ENCODE data around the gene BACE2. TPM values are rescaled to one million over a fixed set of nuclear protein-coding genes. Genes with fewer than 3 reads are reported as not detected.

Gene BACE2
- total and polyA plus RNA-seq, 2 donors (not counting 1 experiment from before 2014, with no cell fraction given), result 18.4 to 40.8 TPM

DNA sequence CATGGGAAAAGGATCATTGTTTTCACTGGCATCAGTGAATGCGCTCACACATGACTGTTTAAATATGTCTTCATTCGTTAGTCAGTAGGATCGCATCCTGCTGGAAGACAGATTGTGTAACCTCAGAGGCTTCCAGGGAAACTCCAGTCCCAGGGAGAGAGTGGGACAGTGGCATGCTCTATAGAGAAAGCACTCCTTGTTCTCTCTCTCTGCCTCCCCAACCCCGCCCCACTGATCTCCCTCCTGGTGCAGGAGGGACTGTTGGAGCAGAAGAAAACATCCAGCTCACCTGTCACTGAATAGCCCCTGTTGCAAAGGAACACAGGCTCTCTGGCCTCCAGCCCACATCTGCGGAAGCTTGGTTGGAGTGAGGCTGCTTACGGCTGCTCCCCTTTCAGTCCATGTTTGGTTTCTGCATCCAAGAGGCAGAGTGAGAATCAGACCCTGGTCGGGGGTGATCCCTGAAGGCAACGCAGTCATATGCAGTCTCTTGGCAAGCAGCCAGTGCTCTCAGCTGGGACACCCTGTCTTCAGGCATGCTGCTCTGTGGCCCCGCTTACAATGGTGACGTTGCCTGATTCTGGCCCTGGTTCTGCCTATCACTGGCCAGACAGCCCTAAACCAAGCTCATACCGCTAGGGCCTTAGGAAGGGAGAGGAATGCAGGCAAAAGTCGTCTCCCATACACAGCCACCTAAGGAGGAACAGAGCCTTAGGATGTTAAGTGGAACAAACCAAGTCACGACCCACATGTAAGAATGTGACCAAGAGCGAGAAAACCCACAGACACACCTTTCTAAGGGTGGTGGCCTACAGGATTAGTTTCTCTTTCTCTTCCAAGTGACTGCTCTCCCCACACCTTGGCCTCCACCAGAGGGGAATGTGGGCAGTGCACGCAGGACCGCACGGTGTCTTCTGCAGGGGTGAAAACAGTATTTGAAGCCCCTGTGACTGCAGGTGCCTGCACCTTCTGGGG, 39.7 kb downstream of the BACE2 start:
- no peak overlapping the region for H2AFZ ChIP-seq (ENCODE audit: insufficient read depth, low read depth, low read length, poor library complexity, severe bottlenecking)
- Mint-ChIP-seq H3K27ac (no peak overlapping the region), H3K4me1 (peaks cover 7% of the 10 kb centered on the region), H3K27me3 (no peaks in the 10 kb centered on the region), H3K9me3 (ENCODE audit: insufficient read depth) (no peaks in the 10 kb centered on the region), H3K4me3 (no peak overlapping the region)
- 82% methylated on average over 7 of the region's 17 CpGs for WGBS (ENCODE audit: insufficient coverage)
- ATAC-seq (ENCODE audit: low read depth), result no peak
- peaks cover 0 to 4% of the 10 kb centered on the region in 2 experiments for H3K36me3 ChIP-seq (replicated peaks in 1 of 2; ENCODE audit: control extremely low read depth in 1 of 2, control insufficient read depth in 1 of 2, extremely low read depth in 1 of 2, insufficient read depth in 2 of 2, low read length in 1 of 2)
- no peak for DNase-seq
- no peaks in the 10 kb centered on the region for H3K79me2 ChIP-seq (ENCODE audit: control insufficient read depth, insufficient read depth, low read length)
- ChIA-PET CTCF (interaction anchor here (2.3 kb wide), 1 partner anchor 37 kb away, joined by 8 read pairs; no protein-coding TSS in a partner anchor), POLR2A (no interaction called here)
- no peaks in the 10 kb centered on the region for H4K20me1 ChIP-seq (ENCODE audit: control insufficient read depth, insufficient read depth, low read length, poor library complexity, severe bottlenecking)
- no peak overlapping the region for H3K27ac ChIP-seq (ENCODE audit: low read length in 2 of 2)
- no peak overlapping the region for H3K4me2 ChIP-seq (replicated peaks; ENCODE audit: low read depth, low read length, poor library complexity, severe bottlenecking)
- TF ChIP-seq, protein P1, sequence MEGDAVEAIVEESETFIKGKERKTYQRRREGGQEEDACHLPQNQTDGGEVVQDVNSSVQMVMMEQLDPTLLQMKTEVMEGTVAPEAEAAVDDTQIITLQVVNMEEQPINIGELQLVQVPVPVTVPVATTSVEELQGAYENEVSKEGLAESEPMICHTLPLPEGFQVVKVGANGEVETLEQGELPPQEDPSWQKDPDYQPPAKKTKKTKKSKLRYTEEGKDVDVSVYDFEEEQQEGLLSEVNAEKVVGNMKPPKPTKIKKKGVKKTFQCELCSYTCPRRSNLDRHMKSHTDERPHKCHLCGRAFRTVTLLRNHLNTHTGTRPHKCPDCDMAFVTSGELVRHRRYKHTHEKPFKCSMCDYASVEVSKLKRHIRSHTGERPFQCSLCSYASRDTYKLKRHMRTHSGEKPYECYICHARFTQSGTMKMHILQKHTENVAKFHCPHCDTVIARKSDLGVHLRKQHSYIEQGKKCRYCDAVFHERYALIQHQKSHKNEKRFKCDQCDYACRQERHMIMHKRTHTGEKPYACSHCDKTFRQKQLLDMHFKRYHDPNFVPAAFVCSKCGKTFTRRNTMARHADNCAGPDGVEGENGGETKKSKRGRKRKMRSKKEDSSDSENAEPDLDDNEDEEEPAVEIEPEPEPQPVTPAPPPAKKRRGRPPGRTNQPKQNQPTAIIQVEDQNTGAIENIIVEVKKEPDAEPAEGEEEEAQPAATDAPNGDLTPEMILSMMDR (IDR thresholded peaks at IDR 0.05), result no peak
- no peak for TF ChIP-seq EZH2 (IDR thresholded peaks at IDR 0.05; ENCODE audit: borderline replicate concordance, insufficient read depth, low read depth, low read length, poor library complexity, severe bottlenecking)
- H3K4me1 ChIP-seq (ENCODE audit: control insufficient read depth in 2 of 2, insufficient read depth in 2 of 2, low read length in 2 of 2), result peaks cover 0 to 5% of the 10 kb centered on the region in 2 donors
- H3K4me3 ChIP-seq (ENCODE audit: control extremely low read depth in 1 of 5, extremely low read depth in 1 of 5, insufficient read depth in 1 of 5, low read depth in 2 of 5, low read length in 4 of 5), result no peak overlapping the region
- no peak overlapping the region for H3K9ac ChIP-seq (ENCODE audit: low read length)
- no peaks in the 10 kb centered on the region for H3K27me3 ChIP-seq (replicated peaks in 1 of 4; ENCODE audit: control extremely low read depth in 1 of 4, control insufficient read depth in 3 of 4, insufficient read depth in 4 of 4, low read length in 3 of 4)
- intact Hi-C loops (cut with micrococcal nuclease), result no loop called here
- no peaks in the 10 kb centered on the region for H3K9me3 ChIP-seq (ENCODE audit: control extremely low read depth in 1 of 3, control insufficient read depth in 2 of 3, insufficient read depth in 1 of 3, low read length in 2 of 3)

DNA sequence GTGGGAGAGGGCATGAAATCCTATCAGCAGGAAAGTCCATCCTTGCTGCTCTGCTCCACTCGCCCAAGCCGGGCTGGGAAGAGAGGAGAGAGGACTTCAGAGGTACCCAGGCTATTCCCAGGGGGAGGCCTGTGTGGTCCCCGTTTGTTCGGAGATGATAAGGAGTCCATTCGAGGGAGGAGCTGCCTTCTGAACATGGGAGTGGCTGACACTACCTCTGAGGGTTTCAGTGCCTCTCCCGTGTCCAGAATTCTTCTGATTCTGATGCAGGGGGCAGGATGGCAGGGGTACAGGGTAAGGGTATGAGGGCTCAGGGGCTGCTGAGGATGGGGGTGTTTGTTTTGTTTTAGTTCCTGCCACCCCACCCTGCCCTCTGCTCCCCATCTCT, 40.4 kb downstream of the BACE2 start:
- H3K4me1 ChIP-seq (ENCODE audit: control insufficient read depth in 2 of 2, insufficient read depth in 2 of 2, low read length in 2 of 2), result peaks cover 0 to 5% of the 10 kb centered on the region in 2 donors
- DNase-seq (no peak), ATAC-seq (ENCODE audit: low read depth) (no peak)
- ChIA-PET POLR2A (no interaction called here), CTCF (interaction anchor here (2.3 kb wide), 1 partner anchor 38 kb away, joined by 8 read pairs; no protein-coding TSS in a partner anchor)
- no peak for TF ChIP-seq EZH2 (IDR thresholded peaks at IDR 0.05; ENCODE audit: borderline replicate concordance, insufficient read depth, low read depth, low read length, poor library complexity, severe bottlenecking)
- TF ChIP-seq, protein P1 (IDR thresholded peaks at IDR 0.05), result no peak
- Mint-ChIP-seq H3K27me3 (no peaks in the 10 kb centered on the region), H3K4me3 (no peak overlapping the region), H3K4me1 (peaks cover 7% of the 10 kb centered on the region), H3K9me3 (ENCODE audit: insufficient read depth) (no peaks in the 10 kb centered on the region), H3K27ac (no peak overlapping the region)
- H3K4me3 ChIP-seq (ENCODE audit: control extremely low read depth in 1 of 5, extremely low read depth in 1 of 5, insufficient read depth in 1 of 5, low read depth in 2 of 5, low read length in 4 of 5), result no peak overlapping the region
- no peak overlapping the region for H3K9ac ChIP-seq (ENCODE audit: low read length)
- no peaks in the 10 kb centered on the region for H3K27me3 ChIP-seq (replicated peaks in 1 of 4; ENCODE audit: control extremely low read depth in 1 of 4, control insufficient read depth in 3 of 4, insufficient read depth in 4 of 4, low read length in 3 of 4)
- H3K36me3 ChIP-seq (replicated peaks in 1 of 2; ENCODE audit: control extremely low read depth in 1 of 2, control insufficient read depth in 1 of 2, extremely low read depth in 1 of 2, insufficient read depth in 2 of 2, low read length in 1 of 2), result peaks cover 0 to 3% of the 10 kb centered on the region in 2 experiments
- no peak overlapping the region for H2AFZ ChIP-seq (ENCODE audit: insufficient read depth, low read depth, low read length, poor library complexity, severe bottlenecking)
- no peaks in the 10 kb centered on the region for H3K79me2 ChIP-seq (ENCODE audit: control insufficient read depth, insufficient read depth, low read length)
- H3K9me3 ChIP-seq (ENCODE audit: control extremely low read depth in 1 of 3, control insufficient read depth in 2 of 3, insufficient read depth in 1 of 3, low read length in 2 of 3), result no peaks in the 10 kb centered on the region
- H3K4me2 ChIP-seq (replicated peaks; ENCODE audit: low read depth, low read length, poor library complexity, severe bottlenecking), result no peak overlapping the region
- H3K27ac ChIP-seq (ENCODE audit: low read length in 2 of 2), result no peak overlapping the region
- no peaks in the 10 kb centered on the region for H4K20me1 ChIP-seq (ENCODE audit: control insufficient read depth, insufficient read depth, low read length, poor library complexity, severe bottlenecking)
- intact Hi-C loops (cut with micrococcal nuclease), result no loop called here
- 70% methylated on average over 6 of the region's 6 CpGs for WGBS (ENCODE audit: insufficient coverage)
